Astrocyte of the cerebellum (primary cell): ENCODE results near the gene NADK2.

Source experiments
- DNase-seq: peaks from one replicate; pipeline ENCODE4 v3.0.0-alpha.2; 2011; ENCODE audit warnings: low read depth
- H3K4me3 ChIP-seq: 2 replicates; pipeline ENCODE4 v1.5.1; 2011; ENCODE audit warnings: mild to moderate bottlenecking, low read depth, low read length, moderate library complexity
- CTCF ChIP-seq: IDR thresholded peaks from 2 replicates; pipeline ENCODE4 v1.5.1; 2012; ENCODE audit warnings: low read length, low read depth, moderate library complexity, mild to moderate bottlenecking; ENCODE audit errors: missing control alignments
- in situ Hi-C: cut with HindIII; loops from 2 replicates; pipeline ENCODE4 v1.10.0; 2017; ENCODE audit warnings: low sequenced_read_pairs

Gene NADK2

DNA sequence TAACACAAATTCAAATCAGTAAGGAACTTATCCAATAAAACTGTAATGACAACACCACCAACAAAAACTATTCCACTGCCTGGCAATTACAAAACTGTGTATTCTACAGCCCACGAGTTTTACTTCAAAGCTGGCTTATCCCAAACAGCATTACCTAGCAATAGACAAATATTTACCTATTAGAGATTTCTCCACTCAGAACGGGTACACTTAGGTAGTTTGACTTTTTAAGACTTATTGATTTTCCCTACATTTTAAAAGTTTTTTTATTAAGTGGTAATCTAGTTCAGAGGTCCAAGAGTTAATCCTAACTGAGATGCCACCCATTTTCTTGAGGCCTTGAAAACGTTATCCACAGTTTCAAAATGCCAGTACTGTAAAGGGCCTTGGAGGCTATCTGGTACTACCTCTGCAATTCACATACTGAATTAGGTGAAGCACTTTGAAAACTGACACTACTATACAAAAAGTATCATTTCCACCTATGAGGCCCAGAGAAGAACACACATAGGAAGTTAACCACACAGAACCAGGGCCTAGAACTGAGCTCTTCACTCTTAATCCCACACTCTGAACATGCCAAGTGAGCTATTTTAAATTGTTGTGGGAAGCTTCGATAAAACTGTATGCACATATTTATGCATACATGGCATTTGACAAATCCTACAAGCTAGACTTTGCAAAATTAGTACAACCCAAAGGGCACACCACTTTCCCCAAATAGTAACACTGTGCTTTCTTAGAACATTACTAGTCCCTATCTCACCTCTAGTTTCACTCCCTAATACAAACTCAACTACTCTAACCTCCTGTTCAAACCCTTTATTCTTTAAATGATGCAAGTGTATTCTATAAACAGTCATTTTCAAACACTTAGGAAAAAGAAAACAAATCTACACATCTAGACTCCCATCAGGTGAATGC, 2.1 kb downstream of the NADK2 start:
- DNase-seq, result no peak
- in situ Hi-C loops, result no loop called here
- peak overlapping the region; percentile 74 for H3K4me3 ChIP-seq
- no peak for TF ChIP-seq CTCF

GRCh38 chr5:36238502-36239295, 3.0 kb downstream of the NADK2 start:
- TF ChIP-seq CTCF, result no peak
- in situ Hi-C loops, result no loop called here
- H3K4me3 ChIP-seq, result peak overlapping the region; percentile 8
- no peak for DNase-seq

DNA sequence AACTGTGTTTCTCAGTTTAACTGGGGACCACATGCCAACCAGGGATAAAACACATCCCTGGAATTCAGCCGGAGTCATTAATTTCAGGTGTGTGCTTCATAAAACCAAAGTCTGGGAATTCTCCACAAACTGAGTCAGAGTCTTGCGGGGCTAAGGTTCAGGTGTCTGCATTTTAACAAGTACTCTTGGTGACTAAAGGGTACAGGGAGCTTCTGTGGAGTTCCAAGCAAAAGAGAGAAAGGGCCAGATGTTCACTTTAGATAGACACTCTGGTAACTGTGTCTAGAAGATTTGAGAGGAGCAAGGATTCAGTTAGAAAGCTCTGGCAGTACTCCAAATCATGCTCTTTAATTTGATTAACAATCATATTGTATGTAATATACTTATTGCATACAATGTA, 4.0 kb downstream of the NADK2 start:
- no peak for TF ChIP-seq CTCF
- DNase-seq, result no peak
- in situ Hi-C loops, result no loop called here
- no peak overlapping the region for H3K4me3 ChIP-seq

- no peak for TF ChIP-seq CTCF
- no peak overlapping the region for H3K4me3 ChIP-seq
- in situ Hi-C loops, result no loop called here
- no peak for DNase-seq
Measured at GRCh38 chr5:36236801-36237200, 4.9 kb downstream of the NADK2 start.

- DNase-seq, result no peak
- TF ChIP-seq CTCF, result no peak
- H3K4me3 ChIP-seq, result no peak overlapping the region
- in situ Hi-C loops, result no loop called here
Measured at GRCh38 chr5:36232533-36232932, 9.2 kb downstream of the NADK2 start.

- no peak for DNase-seq
- in situ Hi-C loops, result no loop called here
- no peak overlapping the region for H3K4me3 ChIP-seq
- TF ChIP-seq CTCF, result no peak
Measured at GRCh38 chr5:36230151-36230790, 11.5 kb downstream of the NADK2 start.
